GM12878 (cell line): ENCODE results near the gene CCSER2. TPM values are rescaled to one million over a fixed set of nuclear protein-coding genes. Genes with fewer than 3 reads are reported as not detected.
A peak's percentile ranks its signal among the peaks of the same experiment; 100 is the strongest.

Source experiments
- ATAC-seq: fragments of 200-7000 bp; cut with Tn5 transposase; 3 replicates; pipeline ENCODE4 v1.9.1; 2020; ENCODE audit warnings: mild to moderate bottlenecking, moderate library complexity
- BruUV-seq: library from RNA; stranded (reverse); fragments of 400-500 nt; replicated peaks from 2 replicates; lab custom pipeline; 2021; lab: Mats Ljungman, UMichigan
- CTCF ChIA-PET: fragments of 300-600 bp; sonication (Branson Sonifier 250); formaldehyde crosslinking; extraction: SDS; loops from one replicate; lab custom pipeline; 2021; ENCODE audit warnings: inconsistent platforms; lab: Yijun Ruan, JAX
- POLR2A ChIA-PET: fragments of 350-600 bp; formaldehyde crosslinking; extraction: SDS; loops from one replicate; lab custom pipeline; 2021; ENCODE audit warnings: inconsistent platforms; lab: Charles Lee
- RAD21 ChIA-PET: fragments of 300-600 bp; sonication (Branson Sonifier 250); formaldehyde crosslinking; loops from one replicate; lab custom pipeline; 2023; ENCODE audit warnings: antibody characterized with exemption; ENCODE audit not compliant: unreplicated experiment; lab: Charles Lee
- SMC1A ChIA-PET: fragments of 300-600 bp; sonication (Branson Sonifier 250); formaldehyde crosslinking; loops from one replicate; lab custom pipeline; 2023; ENCODE audit not compliant: unreplicated experiment, uncharacterized antibody; lab: Charles Lee
- DNase-seq: peaks from one replicate; pipeline ENCODE4 v3.0.0-alpha.2; 2011; ENCODE audit warnings: low read depth, low spot score
- FAIRE-seq: peaks from 3 replicates; lab custom pipeline; 2011; peaks lifted over from hg19 to GRCh38; lab: Jason Lieb, UNC
- H2AFZ ChIP-seq: 2 replicates; pipeline ENCODE4 v1.6.0; 2011; ENCODE audit warnings: low read depth, low read length, control low read depth; ENCODE audit not compliant: control insufficient read depth
- H3K27ac ChIP-seq: 2 replicates; pipeline ENCODE4 v1.5.1; 2011; ENCODE audit warnings: control low read depth; ENCODE audit not compliant: control insufficient read depth, insufficient read depth
- H3K27me3 ChIP-seq, 2 experiments: replicated peaks in 1 of 2; 2 replicates each; pipeline versions ENCODE4 v1.6.0 to v1.6.1; 2011; ENCODE audit warnings: low read length in 1 of 2; ENCODE audit not compliant: control insufficient read depth in 2 of 2, insufficient read depth in 2 of 2
- H3K36me3 ChIP-seq, 2 experiments: 2 replicates each; pipeline ENCODE4 v1.5.1; 2011; ENCODE audit warnings: low read length in 1 of 2; ENCODE audit not compliant: control insufficient read depth in 2 of 2, insufficient read depth in 2 of 2
- H3K4me1 ChIP-seq: 2 replicates; pipeline ENCODE4 v1.6.1; 2011; ENCODE audit warnings: mild to moderate bottlenecking, low read length, moderate library complexity, mixed read lengths; ENCODE audit not compliant: control insufficient read depth, insufficient read depth
- H3K4me2 ChIP-seq: 2 replicates; pipeline ENCODE4 v1.6.0; 2011; ENCODE audit warnings: control low read depth; ENCODE audit not compliant: control insufficient read depth, insufficient read depth
- H3K4me3 ChIP-seq: fragments of 200-600 bp; sonication (generic); 2 replicates; pipeline ENCODE4 v1.5.1; 2016
- H3K79me2 ChIP-seq: 2 replicates; pipeline ENCODE4 v1.6.0; 2011; ENCODE audit warnings: low read length; ENCODE audit not compliant: control insufficient read depth, insufficient read depth
- H3K9ac ChIP-seq: 2 replicates; pipeline ENCODE4 v1.8.0; 2011; ENCODE audit warnings: low read length, control low read depth, mixed read lengths; ENCODE audit not compliant: control insufficient read depth, insufficient read depth
- H3K9me3 ChIP-seq: replicated peaks from 3 replicates; pipeline ENCODE4 v1.5.1; 2011; ENCODE audit warnings: mild to moderate bottlenecking, low read length; ENCODE audit not compliant: control insufficient read depth, insufficient read depth
- H4K20me1 ChIP-seq: 2 replicates; pipeline ENCODE4 v1.6.0; 2011; ENCODE audit not compliant: control insufficient read depth, insufficient read depth
- BCL3 ChIP-seq: IDR thresholded peaks from 2 replicates; pipeline ENCODE4 v1.6.1; 2011; ENCODE audit warnings: borderline replicate concordance, low read depth, mild to moderate bottlenecking, moderate library complexity, low read length; ENCODE audit not compliant: insufficient read depth, poor library complexity, severe bottlenecking
- BHLHE40 ChIP-seq, 2 experiments: fragments of 450-650 bp in 1 of 2; IDR thresholded peaks; 2 replicates each; pipeline ENCODE4 v1.6.1; 2011 to 2017; ENCODE audit warnings: low read depth in 2 of 2, borderline replicate concordance in 1 of 2, improper control_type of control experiment in 1 of 2, low read length in 1 of 2, mild to moderate bottlenecking in 1 of 2
- CBX3 ChIP-seq: fragments of 200-600 bp; sonication (generic); IDR thresholded peaks from 2 replicates; pipeline ENCODE4 v1.6.1; 2016; ENCODE audit warnings: low read depth, borderline replicate concordance
- CHD2 ChIP-seq: IDR thresholded peaks from 2 replicates; pipeline ENCODE4 v1.6.1; 2011; ENCODE audit warnings: low read depth, low read length, improper control_type of control experiment, borderline replicate concordance
- CHD4 ChIP-seq: fragments of 200-600 bp; sonication (generic); IDR thresholded peaks from 2 replicates; pipeline ENCODE4 v1.6.1; 2016; ENCODE audit warnings: mild to moderate bottlenecking
- CREB1 ChIP-seq: IDR thresholded peaks from 2 replicates; pipeline ENCODE4 v1.6.1; 2012; ENCODE audit warnings: low read depth, mild to moderate bottlenecking, inconsistent platforms
- CTCF ChIP-seq, 3 experiments: IDR thresholded peaks in 2 of 3; conservative IDR thresholded peaks in 1 of 3; 2 replicates each; pipeline ENCODE4 v1.5.1; 2011; ENCODE audit warnings: low read depth in 3 of 3, low read length in 3 of 3, mild to moderate bottlenecking in 3 of 3, control low read depth in 2 of 3, moderate library complexity in 2 of 3, inconsistent platforms in 1 of 3, mixed read lengths in 1 of 3; ENCODE audit not compliant: control insufficient read depth in 2 of 3, insufficient read depth in 1 of 3; ENCODE audit errors: extremely low read depth in 1 of 3
- HDAC6 ChIP-seq: fragments of 200-600 bp; sonication (generic); IDR thresholded peaks from one replicate; pipeline ENCODE4 v1.8.0; 2017; ENCODE audit warnings: antibody characterized with exemption; ENCODE audit not compliant: unreplicated experiment
- NFXL1 ChIP-seq: fragments of 450-650 bp; IDR thresholded peaks from 2 replicates; pipeline ENCODE4 v1.6.1; 2017; ENCODE audit warnings: antibody characterized with exemption, mild to moderate bottlenecking, borderline replicate concordance
- POLR2AphosphoS2 ChIP-seq: IDR thresholded peaks from 2 replicates; pipeline ENCODE4 v1.6.1; 2011; ENCODE audit warnings: low read depth, mild to moderate bottlenecking, low read length, improper control_type of control experiment, moderate library complexity
- RELA ChIP-seq: fragments of 450-650 bp; IDR thresholded peaks from 2 replicates; pipeline ENCODE4 v1.8.0; 2014; ENCODE audit warnings: borderline replicate concordance; ENCODE audit not compliant: partially characterized antibody
- SMAD5 ChIP-seq: IDR thresholded peaks from 2 replicates; pipeline ENCODE4 v1.6.1; 2016; ENCODE audit warnings: antibody characterized with exemption, low read depth
- STAT3 ChIP-seq: IDR thresholded peaks from 2 replicates; pipeline ENCODE4 v1.6.1; 2011; ENCODE audit warnings: low read depth, low read length, improper control_type of control experiment
- TCF7 ChIP-seq: IDR thresholded peaks from 2 replicates; pipeline ENCODE4 v1.6.1; 2014; ENCODE audit warnings: antibody characterized with exemption, borderline replicate concordance
- YBX1 ChIP-seq: fragments of 450-650 bp; IDR thresholded peaks from 2 replicates; pipeline ENCODE4 v1.6.1; 2016; ENCODE audit warnings: antibody characterized with exemption
- ZBTB40 ChIP-seq: fragments of 450-650 bp; IDR thresholded peaks from 2 replicates; pipeline ENCODE4 v1.6.1; 2016; ENCODE audit warnings: mild to moderate bottlenecking, moderate library complexity, borderline replicate concordance
- ZNF622 ChIP-seq: fragments of 450-650 bp; IDR thresholded peaks from 2 replicates; pipeline ENCODE4 v1.6.1; 2017; ENCODE audit warnings: mild to moderate bottlenecking, inconsistent platforms
- WGBS: methylation state at CpG from one replicate; pipeline ENCODE4 v1.1.6; 2016; ENCODE audit warnings: low lambda C conversion rate; ENCODE audit not compliant: insufficient replicate concordance, insufficient coverage; ENCODE audit errors: missing lambda C conversion rate; 5-methylcytosine and 5-hydroxymethylcytosine counted together
- in situ Hi-C: fragments of 300-500 bp; cut with MboI; formaldehyde crosslinking; loops from 9 replicates; pipeline ENCODE4 v1.14.3; 2018; ENCODE audit warnings: mixed read lengths
- intact Hi-C: fragments of 100-400 bp; cut with micrococcal nuclease; formaldehyde crosslinking; loops from one replicate; pipeline ENCODE4 v1.14.2; 2022; ENCODE audit not compliant: unreplicated experiment
- polyA plus RNA-seq, 11 experiments: library from polyadenylated mRNA; depleted of rRNA in 4 of 11; unstranded in 6 of 11; stranded (reverse) in 5 of 11; fragments of >200 nt; fragmentation: Nextera tagmentation in 4 of 11; fragmentation: Illumina TruSeq in 1 of 11; extraction: Ambion mirVana in 4 of 11; extraction: Trizol in 1 of 11; gene quantifications; 1 replicate in 1 of 11; 2 replicates in 10 of 11; pipeline versions ENCODE4 v1.2.1 to v1.2.3, GENCODE V29; 2011 to 2016; ENCODE audit warnings: inconsistent platforms in 2 of 11, missing spikeins in 2 of 11, low read depth in 1 of 11
- total RNA-seq, 4 experiments: library from RNA; depleted of rRNA in 3 of 4; stranded (reverse); fragments of >200 nt in 3 of 4; fragmentation: Illumina TruSeq in 1 of 4; extraction: Trizol in 1 of 4; gene quantifications; 2 replicates each; pipeline versions ENCODE4 v1.2.1 to v1.2.3, GENCODE V29; 2013 to 2021

Gene CCSER2
- total and polyA plus RNA-seq, 10 of the 15 experiments (the other 5 are each of a cell fraction or from before 2014, with no cell fraction given) = 4.7 to 18.8 (median 13.2) TPM

GRCh38 chr10:84331091-84331490 lies 2.7 kb downstream of the CCSER2 start:
- 0 out of 2 replicates have a peak overlapping the region, but pooled peaks have one; percentile 75 for H3K4me3 ChIP-seq
- ChIA-PET SMC1A (interaction anchor here (1.3 kb wide), 1 partner anchor 64 kb away, joined by 4 read pairs; no protein-coding TSS in a partner anchor), CTCF (interaction anchor here (0.6 to 1.1 kb wide), 2 partner anchors 65 to 235 kb away, joined by 3 to 4 read pairs; no protein-coding TSS in a partner anchor)
- no peak overlapping the region for H2AFZ ChIP-seq
- H3K27me3 ChIP-seq = no peaks in the 10 kb centered on the region
- 100% methylated on average over 2 of the region's 2 CpGs for WGBS
- peaks cover 11% of the 10 kb centered on the region for H3K79me2 ChIP-seq
- no peaks in the 10 kb centered on the region for H3K36me3 ChIP-seq
- FAIRE-seq (peak; percentile 71), ATAC-seq (no peak)
- TF ChIP-seq ZNF622 = no peak
- no peak for TF ChIP-seq POLR2AphosphoS2
- TF ChIP-seq YBX1 = no peak
- TF ChIP-seq CTCF (IDR thresholded peaks at IDR 0.05 in 2 of 3, conservative IDR thresholded peaks at IDR 0.05 in 1 of 3; ENCODE audit: control insufficient read depth in 2 of 3, extremely low read depth in 1 of 3, insufficient read depth in 1 of 3, low read depth in 3 of 3, low read length in 3 of 3) = no peak
- no peak for TF ChIP-seq CHD4
- no peak for TF ChIP-seq TCF7
- TF ChIP-seq CREB1 = no peak
- no peak for TF ChIP-seq BCL3
- no peak for TF ChIP-seq ZBTB40
- TF ChIP-seq CHD2 = no peak
- no peak for TF ChIP-seq BHLHE40 (IDR thresholded peaks at IDR 0.05; ENCODE audit: borderline replicate concordance in 1 of 2, low read depth in 2 of 2, low read length in 1 of 2)
- TF ChIP-seq HDAC6 = no peak
- no peak for TF ChIP-seq STAT3
- TF ChIP-seq RELA = no peak
- TF ChIP-seq SMAD5 = no peak
- TF ChIP-seq CBX3 = no peak
- no peak for TF ChIP-seq NFXL1
- TF ChIP-seq, all 136 proteins: peak for 0
- Histone ChIP-seq H3K4me2 (peak overlapping the region; percentile 54; the same call in 1 of the 2 replicates), H3K9me3 (no peaks in the 10 kb centered on the region), H3K4me1 (peaks cover 19% of the 10 kb centered on the region), H3K27ac (no peak overlapping the region), H3K9ac (no peak overlapping the region), H4K20me1 (no peaks in the 10 kb centered on the region)
- ChIA-PET RAD21 (no interaction called here), POLR2A (no interaction called here)
- DNase-seq = no peak
- in situ Hi-C loops = no loop called here
- intact Hi-C loops = loop anchor here (2.0 to 5.0 kb wide), 2 partner anchors 64 to 159 kb away; partner anchors contain the start of gene GPR15LG
- BruUV-seq = no TSS peak
